HL-60 (cell line): ENCODE data around the gene CEND1.

Experiments
- DNase-seq, 2 experiments: peaks; one replicate each; pipeline ENCODE4 v3.0.0-alpha.2; 2010 to 2020; ENCODE audit warnings: low read depth in 1 of 2, low spot score in 1 of 2
- H3K27ac ChIP-seq: fragments of 250-450 bp; sonication (Bioruptor Pico); replicated peaks from 2 replicates; pipeline ENCODE4 v1.5.1; 2020; ENCODE audit warnings: mild to moderate bottlenecking, moderate library complexity
- H3K27me3 ChIP-seq: fragments of 250-450 bp; sonication (Bioruptor Pico); 2 replicates; pipeline ENCODE4 v1.5.1; 2021; ENCODE audit warnings: mild to moderate bottlenecking, moderate library complexity; ENCODE audit not compliant: insufficient read depth, poor library complexity, severe bottlenecking
- H3K4me3 ChIP-seq: replicated peaks from 2 replicates; pipeline ENCODE4 v1.5.1; 2011; ENCODE audit warnings: mild to moderate bottlenecking, control low read depth, low read length; ENCODE audit not compliant: insufficient read depth
- GABPA ChIP-seq: IDR thresholded peaks from 2 replicates; pipeline ENCODE4 v1.6.1; 2012; ENCODE audit warnings: low read depth
- POLR2AphosphoS5 ChIP-seq: IDR thresholded peaks from 2 replicates; pipeline ENCODE4 v1.6.1; 2012; ENCODE audit warnings: low read depth
- SPI1 ChIP-seq: IDR thresholded peaks from 2 replicates; pipeline ENCODE4 v1.6.1; 2012; ENCODE audit warnings: low read depth, mild to moderate bottlenecking, borderline replicate concordance
- TF ChIP-seq, protein P1 (sequence below): IDR thresholded peaks from one replicate; pipeline ENCODE4 v1.5.1; 2011; ENCODE audit warnings: low read length, control low read depth, inconsistent platforms; ENCODE audit not compliant: insufficient read depth
- TF ChIP-seq, protein P2 (sequence below): IDR thresholded peaks from 2 replicates; pipeline ENCODE4 v1.6.1; 2012; ENCODE audit warnings: low read depth; ENCODE audit not compliant: insufficient replicate concordance

CEND1 gene

DNA sequence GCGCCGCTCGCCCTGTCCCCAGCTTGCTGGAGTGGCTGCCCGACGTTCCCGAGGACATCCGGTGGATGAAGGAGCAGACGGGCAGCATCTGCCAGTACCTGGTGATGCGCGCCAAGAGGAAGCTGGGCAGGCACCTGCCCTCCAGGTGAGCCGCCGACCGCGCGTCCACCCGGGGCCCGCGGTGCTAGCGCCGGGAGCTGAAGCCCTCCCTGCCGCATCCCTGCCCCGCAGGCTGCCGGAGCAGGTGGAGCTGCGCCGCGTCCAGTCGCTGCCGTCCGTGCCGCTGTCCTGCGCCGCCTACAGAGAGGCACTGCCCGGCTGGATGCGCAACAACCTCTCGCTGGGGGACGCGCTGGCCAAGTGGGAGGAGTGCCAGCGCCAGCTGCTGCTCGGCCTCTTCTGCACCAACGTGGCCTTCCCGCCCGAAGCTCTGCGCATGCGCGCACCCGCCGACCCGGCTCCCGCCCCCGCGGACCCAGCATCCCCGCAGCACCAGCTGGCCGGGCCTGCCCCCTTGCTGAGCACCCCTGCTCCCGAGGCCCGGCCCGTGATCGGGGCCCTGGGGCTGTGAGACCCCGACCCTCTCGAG lies 34.5 kb upstream of the CEND1 start:
- no peak for DNase-seq
- Histone ChIP-seq H3K27ac (no peak overlapping the region), H3K4me3 (no peak overlapping the region), H3K27me3 (no peaks in the 10 kb centered on the region)
- TF ChIP-seq GABPA (no peak), POLR2AphosphoS5 (no peak)
- TF ChIP-seq, protein P1, sequence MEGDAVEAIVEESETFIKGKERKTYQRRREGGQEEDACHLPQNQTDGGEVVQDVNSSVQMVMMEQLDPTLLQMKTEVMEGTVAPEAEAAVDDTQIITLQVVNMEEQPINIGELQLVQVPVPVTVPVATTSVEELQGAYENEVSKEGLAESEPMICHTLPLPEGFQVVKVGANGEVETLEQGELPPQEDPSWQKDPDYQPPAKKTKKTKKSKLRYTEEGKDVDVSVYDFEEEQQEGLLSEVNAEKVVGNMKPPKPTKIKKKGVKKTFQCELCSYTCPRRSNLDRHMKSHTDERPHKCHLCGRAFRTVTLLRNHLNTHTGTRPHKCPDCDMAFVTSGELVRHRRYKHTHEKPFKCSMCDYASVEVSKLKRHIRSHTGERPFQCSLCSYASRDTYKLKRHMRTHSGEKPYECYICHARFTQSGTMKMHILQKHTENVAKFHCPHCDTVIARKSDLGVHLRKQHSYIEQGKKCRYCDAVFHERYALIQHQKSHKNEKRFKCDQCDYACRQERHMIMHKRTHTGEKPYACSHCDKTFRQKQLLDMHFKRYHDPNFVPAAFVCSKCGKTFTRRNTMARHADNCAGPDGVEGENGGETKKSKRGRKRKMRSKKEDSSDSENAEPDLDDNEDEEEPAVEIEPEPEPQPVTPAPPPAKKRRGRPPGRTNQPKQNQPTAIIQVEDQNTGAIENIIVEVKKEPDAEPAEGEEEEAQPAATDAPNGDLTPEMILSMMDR, result no peak

DNA sequence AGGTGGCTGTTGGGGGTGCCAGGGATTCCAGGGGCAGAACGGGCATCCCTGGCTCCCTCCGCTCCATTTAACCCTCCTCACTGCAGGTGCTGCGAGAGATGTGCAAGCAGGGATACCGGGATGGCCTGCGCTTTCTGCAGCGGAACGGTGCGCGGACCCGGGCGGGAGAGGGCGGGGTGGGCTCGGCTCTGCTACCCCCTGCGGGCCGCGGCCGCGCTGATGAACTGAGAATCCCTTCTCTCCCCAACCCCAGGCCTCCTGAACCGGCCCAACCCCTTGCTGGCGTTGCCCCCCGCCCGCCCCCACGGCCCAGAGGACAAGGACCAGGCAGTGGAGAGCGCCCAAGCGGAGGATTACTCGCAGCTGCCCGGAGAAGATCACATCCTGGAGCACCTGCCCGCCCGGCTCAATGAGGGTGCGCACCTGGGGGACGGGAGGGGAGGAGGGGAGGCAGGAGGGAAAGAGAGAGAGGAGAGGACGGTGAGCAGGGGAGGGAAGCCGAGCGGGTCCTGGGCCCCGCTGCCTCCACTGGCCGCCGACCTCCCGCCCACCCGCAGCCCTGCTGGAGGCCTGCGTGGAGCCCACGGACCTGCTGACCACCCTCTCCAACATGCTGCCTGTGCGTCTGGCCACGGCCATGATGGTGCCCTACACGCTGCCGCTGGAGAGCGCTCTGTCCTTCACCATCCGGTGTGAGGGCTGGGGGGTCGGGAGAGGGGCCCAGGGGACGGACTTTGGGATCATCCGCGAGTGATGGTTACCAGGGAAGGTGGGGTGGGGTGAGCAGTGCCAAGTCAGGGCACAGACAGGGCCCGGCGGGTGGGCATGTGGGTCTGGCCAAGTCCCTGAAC lies 33.8 kb upstream of the CEND1 start:
- TF ChIP-seq SPI1 (no peak), POLR2AphosphoS5 (no peak), GABPA (no peak)
- TF ChIP-seq, protein P1, result no peak
- TF ChIP-seq, protein P2, sequence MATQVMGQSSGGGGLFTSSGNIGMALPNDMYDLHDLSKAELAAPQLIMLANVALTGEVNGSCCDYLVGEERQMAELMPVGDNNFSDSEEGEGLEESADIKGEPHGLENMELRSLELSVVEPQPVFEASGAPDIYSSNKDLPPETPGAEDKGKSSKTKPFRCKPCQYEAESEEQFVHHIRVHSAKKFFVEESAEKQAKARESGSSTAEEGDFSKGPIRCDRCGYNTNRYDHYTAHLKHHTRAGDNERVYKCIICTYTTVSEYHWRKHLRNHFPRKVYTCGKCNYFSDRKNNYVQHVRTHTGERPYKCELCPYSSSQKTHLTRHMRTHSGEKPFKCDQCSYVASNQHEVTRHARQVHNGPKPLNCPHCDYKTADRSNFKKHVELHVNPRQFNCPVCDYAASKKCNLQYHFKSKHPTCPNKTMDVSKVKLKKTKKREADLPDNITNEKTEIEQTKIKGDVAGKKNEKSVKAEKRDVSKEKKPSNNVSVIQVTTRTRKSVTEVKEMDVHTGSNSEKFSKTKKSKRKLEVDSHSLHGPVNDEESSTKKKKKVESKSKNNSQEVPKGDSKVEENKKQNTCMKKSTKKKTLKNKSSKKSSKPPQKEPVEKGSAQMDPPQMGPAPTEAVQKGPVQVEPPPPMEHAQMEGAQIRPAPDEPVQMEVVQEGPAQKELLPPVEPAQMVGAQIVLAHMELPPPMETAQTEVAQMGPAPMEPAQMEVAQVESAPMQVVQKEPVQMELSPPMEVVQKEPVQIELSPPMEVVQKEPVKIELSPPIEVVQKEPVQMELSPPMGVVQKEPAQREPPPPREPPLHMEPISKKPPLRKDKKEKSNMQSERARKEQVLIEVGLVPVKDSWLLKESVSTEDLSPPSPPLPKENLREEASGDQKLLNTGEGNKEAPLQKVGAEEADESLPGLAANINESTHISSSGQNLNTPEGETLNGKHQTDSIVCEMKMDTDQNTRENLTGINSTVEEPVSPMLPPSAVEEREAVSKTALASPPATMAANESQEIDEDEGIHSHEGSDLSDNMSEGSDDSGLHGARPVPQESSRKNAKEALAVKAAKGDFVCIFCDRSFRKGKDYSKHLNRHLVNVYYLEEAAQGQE, result no peak
- no peak overlapping the region for H3K4me3 ChIP-seq
- no peaks in the 10 kb centered on the region for H3K27me3 ChIP-seq
- no peak overlapping the region for H3K27ac ChIP-seq
- DNase-seq, result no peak

DNA sequence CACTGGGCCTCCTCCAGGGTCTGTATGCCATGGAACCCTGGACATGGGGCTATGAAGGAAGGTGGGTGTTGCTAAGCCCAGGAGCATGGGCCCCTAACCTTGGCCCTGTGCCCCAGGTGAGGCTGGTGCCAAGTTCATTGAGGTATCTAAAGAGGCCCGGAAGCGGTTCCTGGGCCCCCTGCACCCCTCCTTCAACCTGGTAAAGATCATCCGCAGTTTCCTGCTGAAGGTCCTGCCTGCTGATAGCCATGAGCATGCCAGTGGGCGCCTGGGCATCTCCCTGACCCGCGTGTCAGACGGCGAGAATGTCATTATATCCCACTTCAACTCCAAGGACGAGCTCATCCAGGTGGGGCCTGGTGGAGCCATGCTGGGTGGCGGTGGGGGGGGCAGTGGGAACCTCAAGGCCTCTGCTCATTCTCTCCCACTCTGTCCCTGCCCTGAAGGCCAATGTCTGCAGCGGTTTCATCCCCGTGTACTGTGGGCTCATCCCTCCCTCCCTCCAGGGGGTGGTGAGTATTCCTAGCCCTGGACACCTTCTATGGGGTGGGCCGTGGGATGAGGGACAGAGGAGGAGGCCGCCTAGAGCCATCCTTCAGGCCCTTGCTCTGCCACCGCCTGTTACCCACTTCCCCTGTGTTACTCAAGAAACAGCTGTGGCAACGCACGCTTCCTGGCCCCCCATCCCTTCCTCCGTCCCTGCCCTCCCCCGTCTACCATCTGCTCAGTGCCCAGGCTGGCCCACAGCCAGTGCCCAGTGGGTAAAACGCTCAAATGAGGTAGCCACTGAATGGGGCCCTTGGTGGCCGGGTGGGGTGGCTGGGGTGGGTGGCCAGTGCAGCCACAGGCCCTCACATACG lies 31.9 kb upstream of the CEND1 start:
- H3K27me3 ChIP-seq, result no peaks in the 10 kb centered on the region
- peak overlapping the region; percentile 80 for H3K27ac ChIP-seq
- TF ChIP-seq POLR2AphosphoS5 (peak; percentile 98), SPI1 (peak; percentile 94), GABPA (peak; percentile 36; the same call in 1 of the 2 replicates)
- TF ChIP-seq, protein P2, result no peak
- TF ChIP-seq, protein P1, result no peak
- peak overlapping the region; percentile 70 for H3K4me3 ChIP-seq
- DNase-seq, result peak in 1 of 2 experiments; percentile 92
